Gastroesophageal sphincter (tissue), 3 donors: ENCODE results near the gene TMEM217.
A peak's percentile ranks its signal among the peaks of the same experiment; 100 is the strongest.

Experiments used
- POLR2A ChIP-seq, 2 donors: fragments of 450-650 bp; IDR thresholded peaks; one replicate each; pipeline ENCODE4 v1.6.1; 2017; ENCODE audit warnings: antibody characterized with exemption in 2 of 2, mild to moderate bottlenecking in 2 of 2, moderate library complexity in 1 of 2
- POLR2AphosphoS5 ChIP-seq: sonication (generic); formaldehyde crosslinking; IDR thresholded peaks from one replicate; pipeline ENCODE4 v1.6.1; 2017; ENCODE audit warnings: antibody characterized with exemption
- TF ChIP-seq, protein P1 (sequence below), 4 experiments: fragments of 200-600 bp in 2 of 4; fragments of 450-650 bp in 2 of 4; sonication (generic) in 1 of 4; IDR thresholded peaks; one replicate each; pipeline ENCODE4 v1.5.1; 2017 to 2019; ENCODE audit warnings: antibody characterized with exemption in 4 of 4, mild to moderate bottlenecking in 2 of 4, moderate library complexity in 2 of 4

GRCh38 chr6:37242429-37243052, 15.4 kb downstream of the TMEM217 start:
- TF ChIP-seq, protein P1, sequence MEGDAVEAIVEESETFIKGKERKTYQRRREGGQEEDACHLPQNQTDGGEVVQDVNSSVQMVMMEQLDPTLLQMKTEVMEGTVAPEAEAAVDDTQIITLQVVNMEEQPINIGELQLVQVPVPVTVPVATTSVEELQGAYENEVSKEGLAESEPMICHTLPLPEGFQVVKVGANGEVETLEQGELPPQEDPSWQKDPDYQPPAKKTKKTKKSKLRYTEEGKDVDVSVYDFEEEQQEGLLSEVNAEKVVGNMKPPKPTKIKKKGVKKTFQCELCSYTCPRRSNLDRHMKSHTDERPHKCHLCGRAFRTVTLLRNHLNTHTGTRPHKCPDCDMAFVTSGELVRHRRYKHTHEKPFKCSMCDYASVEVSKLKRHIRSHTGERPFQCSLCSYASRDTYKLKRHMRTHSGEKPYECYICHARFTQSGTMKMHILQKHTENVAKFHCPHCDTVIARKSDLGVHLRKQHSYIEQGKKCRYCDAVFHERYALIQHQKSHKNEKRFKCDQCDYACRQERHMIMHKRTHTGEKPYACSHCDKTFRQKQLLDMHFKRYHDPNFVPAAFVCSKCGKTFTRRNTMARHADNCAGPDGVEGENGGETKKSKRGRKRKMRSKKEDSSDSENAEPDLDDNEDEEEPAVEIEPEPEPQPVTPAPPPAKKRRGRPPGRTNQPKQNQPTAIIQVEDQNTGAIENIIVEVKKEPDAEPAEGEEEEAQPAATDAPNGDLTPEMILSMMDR (IDR thresholded peaks at IDR 0.05), result no peak
- TF ChIP-seq POLR2AphosphoS5, result peak; percentile 48
- TF ChIP-seq POLR2A (IDR thresholded peaks at IDR 0.05), result no peak
